Panc1 (cell line): ENCODE results near the gene RRM2. TPM values are rescaled to one million over a fixed set of nuclear protein-coding genes. Genes with fewer than 3 reads are reported as not detected.

Source experiments
- ATAC-seq: fragments of 200-7000 bp; cut with Tn5 transposase; 2 replicates; pipeline ENCODE4 v1.9.1; 2020; ENCODE audit warnings: mild to moderate bottlenecking, moderate library complexity
- BruUV-seq: library from RNA; stranded (reverse); fragments of 400-500 nt; replicated peaks from 2 replicates; lab custom pipeline; 2021; lab: Mats Ljungman, UMichigan
- CTCF ChIA-PET: fragments of 300-600 bp; sonication (Branson Sonifier 250); formaldehyde crosslinking; loops from one replicate; lab custom pipeline; 2022; ENCODE audit warnings: antibody characterized with exemption; lab: Charles Lee
- POLR2A ChIA-PET: fragments of 300-600 bp; sonication (Branson Sonifier 250); formaldehyde crosslinking; loops from one replicate; lab custom pipeline; 2022; ENCODE audit warnings: antibody characterized with exemption; lab: Charles Lee
- DNase-seq: peaks from one replicate; pipeline ENCODE4 v3.0.0-alpha.2; 2010; ENCODE audit warnings: low read depth, low spot score
- H3K27ac ChIP-seq: 2 replicates; pipeline ENCODE4 v1.5.1; 2011; ENCODE audit warnings: mild to moderate bottlenecking, low read length, inconsistent platforms
- H3K27me3 ChIP-seq: fragments of 200-500 bp; sonication (Bioruptor generic); 2 replicates; pipeline ENCODE4 v1.6.0; 2014; ENCODE audit warnings: low read length, inconsistent platforms; ENCODE audit not compliant: control insufficient read depth, insufficient read depth
- H3K36me3 ChIP-seq: fragments of 200-500 bp; sonication (Bioruptor generic); 2 replicates; pipeline ENCODE4 v1.5.1; 2014; ENCODE audit warnings: inconsistent platforms, mild to moderate bottlenecking, low read length, moderate library complexity; ENCODE audit not compliant: control insufficient read depth, insufficient read depth
- H3K4me1 ChIP-seq: 2 replicates; pipeline ENCODE4 v1.5.1; 2011; ENCODE audit warnings: inconsistent platforms, mild to moderate bottlenecking, low read length, moderate library complexity; ENCODE audit not compliant: control insufficient read depth, insufficient read depth
- H3K4me3 ChIP-seq, 2 experiments: 2 replicates each; pipeline ENCODE4 v1.5.1; 2011 to 2012; ENCODE audit warnings: low read depth in 2 of 2, low read length in 2 of 2, mild to moderate bottlenecking in 2 of 2, inconsistent platforms in 1 of 2, moderate library complexity in 1 of 2
- H3K9me3 ChIP-seq: fragments of 200-500 bp; sonication (Bioruptor generic); 2 replicates; pipeline ENCODE4 v1.5.1; 2014; ENCODE audit warnings: low read depth, mild to moderate bottlenecking, inconsistent platforms, low read length, moderate library complexity; ENCODE audit not compliant: control insufficient read depth, insufficient read depth
- CTCF ChIP-seq: fragments of 450-650 bp; IDR thresholded peaks from 2 replicates; pipeline ENCODE4 v1.5.1; 2017; ENCODE audit warnings: mild to moderate bottlenecking
- POLR2AphosphoS5 ChIP-seq: IDR thresholded peaks from 2 replicates; pipeline ENCODE4 v1.6.1; 2012; ENCODE audit warnings: mild to moderate bottlenecking, low read depth, low read length, moderate library complexity
- REST ChIP-seq, 2 experiments: IDR thresholded peaks; 2 replicates each; pipeline ENCODE4 v1.6.1; 2011 to 2012; ENCODE audit warnings: low read depth in 2 of 2, control low read depth in 1 of 2, low read length in 1 of 2, mild to moderate bottlenecking in 1 of 2, moderate library complexity in 1 of 2; ENCODE audit not compliant: insufficient read depth in 1 of 2
- SIN3A ChIP-seq: IDR thresholded peaks from 2 replicates; pipeline ENCODE4 v1.6.1; 2012; ENCODE audit warnings: low read depth, mild to moderate bottlenecking, low read length, moderate library complexity, borderline replicate concordance; ENCODE audit not compliant: insufficient read depth
- TCF7L2 ChIP-seq: IDR thresholded peaks from 2 replicates; pipeline ENCODE4 v1.6.1; 2011; ENCODE audit warnings: mild to moderate bottlenecking, low read depth, low read length, inconsistent platforms
- in situ Hi-C: cut with HindIII; loops from 2 replicates; pipeline ENCODE4 v1.10.0; 2016; ENCODE audit warnings: low sequenced_read_pairs, low pct_unique_long_range_greater_than_20kb
- intact Hi-C: fragments of 100-400 bp; cut with micrococcal nuclease; formaldehyde crosslinking; loops from one replicate; pipeline ENCODE4 v1.10.0; 2022; ENCODE audit not compliant: unreplicated experiment
- total RNA-seq: library from RNA; stranded (reverse); gene quantifications from one replicate; pipeline ENCODE4 v1.2.1, GENCODE V29; 2021; ENCODE audit not compliant: unreplicated experiment

Gene RRM2
- total RNA-seq, 1 experiment from 2014 or later, result 294 TPM

DNA sequence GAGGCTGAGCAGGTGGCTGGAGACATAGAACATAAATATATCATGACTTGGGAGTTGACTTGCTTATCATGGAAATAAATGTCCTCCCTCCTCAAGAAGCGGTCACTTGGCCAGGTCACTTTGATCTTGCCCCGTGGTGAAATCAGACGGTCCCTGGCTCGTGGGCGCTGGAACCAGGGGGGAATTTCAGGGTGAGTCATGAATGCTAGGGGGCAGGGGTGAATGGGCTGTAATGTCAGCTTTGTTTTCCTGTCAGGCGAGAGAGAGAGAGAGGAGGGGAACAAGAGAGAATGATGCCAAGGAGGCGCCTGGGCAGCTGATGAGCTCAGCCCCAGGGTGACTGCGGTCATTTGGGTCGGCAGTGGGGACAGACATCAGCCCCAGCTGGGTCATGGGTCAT lies 47.7 kb downstream of the RRM2 start:
- H3K27ac ChIP-seq, result no peak overlapping the region
- no peak for DNase-seq
- intact Hi-C loops (no loop called here), in situ Hi-C loops (no loop called here)
- BruUV-seq, result no TSS peak
- H3K4me3 ChIP-seq, result no peak overlapping the region
- H3K9me3 ChIP-seq, result no peaks in the 10 kb centered on the region
- ATAC-seq, result peak; percentile 36
- peaks cover 6% of the 10 kb centered on the region for H3K4me1 ChIP-seq
- H3K27me3 ChIP-seq, result no peaks in the 10 kb centered on the region
- CTCF ChIA-PET, result no interaction called here
- POLR2A ChIA-PET, result no interaction called here
- no peaks in the 10 kb centered on the region for H3K36me3 ChIP-seq
- TF ChIP-seq TCF7L2 (peak; percentile 72), REST (IDR thresholded peaks at IDR 0.05; ENCODE audit: insufficient read depth in 1 of 2, low read depth in 2 of 2, low read length in 1 of 2) (no peak)

DNA sequence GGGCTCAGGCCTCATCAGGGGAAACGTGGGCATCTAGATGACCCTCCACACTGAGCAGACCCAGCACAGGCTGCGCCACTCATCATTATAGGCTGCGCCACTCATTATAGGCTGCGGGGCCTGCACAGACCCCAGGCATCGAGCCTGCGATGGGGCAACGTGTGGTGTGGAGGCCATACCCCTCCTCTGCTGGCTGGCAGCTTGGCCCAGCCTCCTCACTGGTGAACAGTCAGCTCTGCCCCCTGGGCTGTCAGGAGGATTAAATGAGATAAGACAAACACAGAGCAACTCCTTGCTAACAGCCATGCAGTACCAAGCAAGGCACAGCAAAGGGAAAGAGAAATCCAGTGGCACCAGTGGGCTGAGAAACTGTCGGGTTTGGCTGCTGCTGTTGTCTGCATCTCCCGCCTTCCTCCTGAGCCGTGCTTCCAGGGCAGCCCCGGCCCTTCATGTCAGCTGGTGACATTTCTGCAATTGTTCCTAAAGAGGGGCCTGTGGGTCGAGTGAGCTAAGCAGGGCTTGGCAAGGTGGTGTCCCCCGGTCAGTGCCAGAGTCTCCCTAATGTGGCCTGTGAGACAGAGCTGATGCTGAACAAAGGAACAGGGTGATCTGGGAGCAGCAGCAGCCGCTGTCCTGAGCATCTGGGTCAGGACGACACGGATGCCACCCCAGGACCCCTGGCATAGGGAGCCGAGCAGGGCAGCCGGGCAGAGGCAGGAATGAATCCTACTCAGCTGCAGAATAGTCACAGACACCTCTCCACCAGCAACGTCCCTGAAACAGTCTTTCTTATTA lies 48.7 kb downstream of the RRM2 start:
- no TSS peak for BruUV-seq
- Histone ChIP-seq H3K4me1 (peaks cover 6% of the 10 kb centered on the region), H3K27ac (no peak overlapping the region), H3K4me3 (no peak overlapping the region), H3K9me3 (no peaks in the 10 kb centered on the region), H3K27me3 (no peaks in the 10 kb centered on the region), H3K36me3 (no peaks in the 10 kb centered on the region)
- POLR2A ChIA-PET, result interaction anchor here (0.6 kb wide), 1 partner anchor 58 kb away, joined by 3 read pairs; no protein-coding TSS in a partner anchor
- DNase-seq, result no peak
- intact Hi-C loops (no loop called here), in situ Hi-C loops (no loop called here)
- peak; percentile 17; the same call in 1 of the 2 replicates for ATAC-seq
- CTCF ChIA-PET, result interaction anchor here (0.6 to 1.1 kb wide), 3 partner anchors 29 to 238 kb away, joined by 3 read pairs; no protein-coding TSS in a partner anchor
- TF ChIP-seq REST (IDR thresholded peaks at IDR 0.05; ENCODE audit: insufficient read depth in 1 of 2, low read depth in 2 of 2, low read length in 1 of 2), result no peak
- TF ChIP-seq CTCF, result no peak
- no peak for TF ChIP-seq TCF7L2
- no peak for TF ChIP-seq POLR2AphosphoS5
- TF ChIP-seq SIN3A, result no peak
